HL-60 (cell line): ENCODE measurements around the gene ZRANB3.

Experiments
- GABPA ChIP-seq: IDR thresholded peaks from 2 replicates; pipeline ENCODE4 v1.6.1; 2012; ENCODE audit warnings: low read depth
- TF ChIP-seq, protein P1 (sequence below): IDR thresholded peaks from one replicate; pipeline ENCODE4 v1.5.1; 2011; ENCODE audit warnings: low read length, control low read depth, inconsistent platforms; ENCODE audit not compliant: insufficient read depth

DNA sequence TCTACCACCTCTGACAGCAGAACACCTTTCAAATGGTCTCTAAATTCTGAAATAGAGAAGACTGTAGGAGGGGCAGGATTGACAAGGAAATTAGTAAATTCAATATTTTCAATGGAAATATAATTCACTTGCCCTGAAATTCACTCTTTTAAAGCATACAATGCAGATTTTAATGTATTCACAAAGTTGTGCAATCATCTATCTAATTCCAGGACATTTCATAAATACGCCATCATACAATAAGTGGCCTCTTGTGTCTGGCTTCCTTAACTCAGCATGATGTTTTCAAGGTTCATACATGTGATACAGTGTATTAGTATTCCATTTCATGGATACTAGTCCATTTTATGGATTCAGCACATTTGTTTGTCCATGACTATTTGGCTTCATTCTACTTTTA is 74.2 kb downstream of the ZRANB3 start:
- TF ChIP-seq, protein P1, sequence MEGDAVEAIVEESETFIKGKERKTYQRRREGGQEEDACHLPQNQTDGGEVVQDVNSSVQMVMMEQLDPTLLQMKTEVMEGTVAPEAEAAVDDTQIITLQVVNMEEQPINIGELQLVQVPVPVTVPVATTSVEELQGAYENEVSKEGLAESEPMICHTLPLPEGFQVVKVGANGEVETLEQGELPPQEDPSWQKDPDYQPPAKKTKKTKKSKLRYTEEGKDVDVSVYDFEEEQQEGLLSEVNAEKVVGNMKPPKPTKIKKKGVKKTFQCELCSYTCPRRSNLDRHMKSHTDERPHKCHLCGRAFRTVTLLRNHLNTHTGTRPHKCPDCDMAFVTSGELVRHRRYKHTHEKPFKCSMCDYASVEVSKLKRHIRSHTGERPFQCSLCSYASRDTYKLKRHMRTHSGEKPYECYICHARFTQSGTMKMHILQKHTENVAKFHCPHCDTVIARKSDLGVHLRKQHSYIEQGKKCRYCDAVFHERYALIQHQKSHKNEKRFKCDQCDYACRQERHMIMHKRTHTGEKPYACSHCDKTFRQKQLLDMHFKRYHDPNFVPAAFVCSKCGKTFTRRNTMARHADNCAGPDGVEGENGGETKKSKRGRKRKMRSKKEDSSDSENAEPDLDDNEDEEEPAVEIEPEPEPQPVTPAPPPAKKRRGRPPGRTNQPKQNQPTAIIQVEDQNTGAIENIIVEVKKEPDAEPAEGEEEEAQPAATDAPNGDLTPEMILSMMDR: no peak
- no peak for TF ChIP-seq GABPA
